Nephron progenitor cell (in vitro differentiated cells): ENCODE measurements around the gene PLXNA2.

ENCODE experiments used
- DNase-seq: peaks from one replicate; pipeline ENCODE4 v3.0.0; 2021
- H3K27ac Mint-ChIP-seq: 2 replicates; pipeline ENCODE4 v1.8.0; 2021; ENCODE audit warnings: mild to moderate bottlenecking, moderate library complexity, mixed read lengths
- H3K27me3 Mint-ChIP-seq: 2 replicates; pipeline ENCODE4 v1.8.0; 2021; ENCODE audit warnings: mild to moderate bottlenecking, low read depth, mixed read lengths; ENCODE audit not compliant: poor library complexity
- H3K36me3 Mint-ChIP-seq: 2 replicates; pipeline ENCODE4 v1.8.0; 2021; ENCODE audit warnings: low read depth, mixed read lengths
- H3K4me1 Mint-ChIP-seq: 2 replicates; pipeline ENCODE4 v1.8.0; 2021; ENCODE audit warnings: mixed read lengths
- H3K4me3 Mint-ChIP-seq: 2 replicates; pipeline ENCODE4 v1.8.0; 2021; ENCODE audit warnings: mild to moderate bottlenecking, moderate library complexity, mixed read lengths
- H3K9me3 Mint-ChIP-seq: 2 replicates; pipeline ENCODE4 v1.8.0; 2021; ENCODE audit warnings: mild to moderate bottlenecking, moderate library complexity, mixed read lengths
- TF ChIP-seq, protein P1 (sequence below): fragments of 200-600 bp; sonication (generic); IDR thresholded peaks from 2 replicates; pipeline ENCODE4 v1.5.0; 2021; ENCODE audit warnings: antibody characterized with exemption

PLXNA2 gene

DNA sequence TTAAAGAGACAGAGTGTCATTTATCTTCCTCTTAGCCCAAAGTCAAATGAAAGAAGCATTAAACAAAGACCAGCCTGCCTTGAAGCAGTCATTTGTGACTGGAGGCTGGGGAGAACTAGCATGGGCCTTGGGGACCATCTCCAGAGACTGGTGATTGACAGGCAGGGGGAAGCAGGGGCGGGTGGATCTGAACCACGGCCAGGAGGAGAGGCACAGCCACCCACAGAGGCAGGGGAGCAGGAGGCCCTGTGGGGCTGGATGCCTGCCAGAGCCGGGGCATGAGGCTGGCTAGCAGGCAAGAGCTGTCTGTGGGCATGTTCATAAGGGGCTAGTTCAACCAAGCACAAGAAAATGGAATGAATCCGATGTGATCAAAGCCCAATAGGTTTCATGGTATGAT, 73.9 kb downstream of the PLXNA2 start:
- Mint-ChIP-seq H3K4me3 (peak overlapping the region; percentile 5), H3K27me3 (peaks cover 26% of the 10 kb centered on the region), H3K36me3 (peaks cover 34% of the 10 kb centered on the region), H3K27ac (no peak overlapping the region), H3K4me1 (peaks cover 77% of the 10 kb centered on the region), H3K9me3 (no peaks in the 10 kb centered on the region)
- TF ChIP-seq, protein P1, sequence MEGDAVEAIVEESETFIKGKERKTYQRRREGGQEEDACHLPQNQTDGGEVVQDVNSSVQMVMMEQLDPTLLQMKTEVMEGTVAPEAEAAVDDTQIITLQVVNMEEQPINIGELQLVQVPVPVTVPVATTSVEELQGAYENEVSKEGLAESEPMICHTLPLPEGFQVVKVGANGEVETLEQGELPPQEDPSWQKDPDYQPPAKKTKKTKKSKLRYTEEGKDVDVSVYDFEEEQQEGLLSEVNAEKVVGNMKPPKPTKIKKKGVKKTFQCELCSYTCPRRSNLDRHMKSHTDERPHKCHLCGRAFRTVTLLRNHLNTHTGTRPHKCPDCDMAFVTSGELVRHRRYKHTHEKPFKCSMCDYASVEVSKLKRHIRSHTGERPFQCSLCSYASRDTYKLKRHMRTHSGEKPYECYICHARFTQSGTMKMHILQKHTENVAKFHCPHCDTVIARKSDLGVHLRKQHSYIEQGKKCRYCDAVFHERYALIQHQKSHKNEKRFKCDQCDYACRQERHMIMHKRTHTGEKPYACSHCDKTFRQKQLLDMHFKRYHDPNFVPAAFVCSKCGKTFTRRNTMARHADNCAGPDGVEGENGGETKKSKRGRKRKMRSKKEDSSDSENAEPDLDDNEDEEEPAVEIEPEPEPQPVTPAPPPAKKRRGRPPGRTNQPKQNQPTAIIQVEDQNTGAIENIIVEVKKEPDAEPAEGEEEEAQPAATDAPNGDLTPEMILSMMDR: no peak
- no peak for DNase-seq

DNA sequence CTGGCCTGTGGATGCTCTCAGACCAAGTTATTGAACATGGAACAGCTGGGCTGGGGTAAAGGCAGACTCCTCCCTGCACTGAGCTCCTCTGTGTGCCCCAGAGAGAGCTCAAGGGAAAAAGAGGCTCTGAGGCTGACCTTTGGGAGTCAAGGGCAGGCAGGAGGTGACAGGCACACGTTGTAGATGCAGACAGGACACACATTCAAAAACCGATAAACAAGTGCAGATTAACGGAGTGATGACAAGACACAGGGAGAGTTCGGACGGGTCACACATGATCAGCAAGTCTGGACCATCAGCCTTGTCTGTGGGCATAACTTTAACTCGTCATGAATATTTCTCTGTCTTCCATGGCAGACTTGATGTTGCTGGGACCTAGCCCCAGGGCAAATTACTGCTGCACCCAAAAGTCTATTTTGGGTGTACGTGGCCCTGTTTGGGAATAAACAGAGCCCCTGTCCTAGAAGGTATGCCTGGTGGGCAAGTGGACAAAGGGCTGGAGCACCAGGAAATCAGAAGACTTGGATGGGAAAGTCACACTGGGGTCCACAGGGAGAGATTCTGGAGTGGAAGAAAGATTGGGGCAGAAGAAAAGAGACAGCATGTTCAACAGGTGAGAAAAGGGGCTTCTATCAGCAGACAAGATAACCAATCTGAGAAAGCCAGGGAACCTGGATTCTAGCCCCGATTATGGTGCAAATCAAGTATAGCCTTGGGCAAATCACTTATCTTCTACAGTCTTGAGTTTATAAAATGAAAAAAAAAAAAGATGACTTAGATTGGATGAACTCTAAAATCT, 74.9 kb downstream of the PLXNA2 start:
- TF ChIP-seq, protein P1: no peak
- no peak overlapping the region for H3K27ac Mint-ChIP-seq
- H3K9me3 Mint-ChIP-seq: no peaks in the 10 kb centered on the region
- DNase-seq: no peak
- peaks cover 25% of the 10 kb centered on the region for H3K27me3 Mint-ChIP-seq
- H3K36me3 Mint-ChIP-seq: peaks cover 30% of the 10 kb centered on the region
- no peak overlapping the region for H3K4me3 Mint-ChIP-seq
- peaks cover 77% of the 10 kb centered on the region for H3K4me1 Mint-ChIP-seq

DNA sequence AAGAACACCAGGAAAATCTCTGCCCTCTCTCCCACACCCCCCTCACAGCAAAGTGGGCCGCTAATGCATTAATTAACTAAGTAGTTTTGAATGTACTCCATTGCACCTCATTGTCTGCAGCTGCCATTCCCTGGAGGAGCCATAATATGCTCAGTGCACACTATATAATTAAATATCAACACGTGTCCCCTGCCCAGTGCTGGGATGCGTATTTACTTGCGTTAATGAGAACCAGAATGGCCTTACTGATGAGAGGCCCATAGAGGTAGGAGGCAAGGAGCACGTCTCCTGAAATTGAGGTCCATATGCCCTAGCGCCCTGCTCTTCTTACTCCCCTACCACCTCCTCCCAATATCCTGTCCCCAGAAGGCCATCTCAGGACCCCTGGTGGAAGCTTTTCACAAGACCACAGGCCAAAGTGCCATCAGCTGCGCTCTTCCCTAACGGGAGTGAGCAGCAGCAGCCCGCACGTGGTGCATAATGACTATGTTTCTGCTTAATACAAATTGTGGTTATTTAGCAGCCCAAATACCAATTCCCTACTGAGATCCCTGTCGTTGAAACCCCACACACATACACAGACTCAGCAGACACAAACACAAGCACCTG, 76.8 kb downstream of the PLXNA2 start:
- H3K4me1 Mint-ChIP-seq: peaks cover 79% of the 10 kb centered on the region
- H3K9me3 Mint-ChIP-seq: no peaks in the 10 kb centered on the region
- TF ChIP-seq, protein P1: no peak
- no peak overlapping the region for H3K27ac Mint-ChIP-seq
- no peak overlapping the region for H3K4me3 Mint-ChIP-seq
- DNase-seq: no peak
- H3K36me3 Mint-ChIP-seq: peaks cover 21% of the 10 kb centered on the region
- H3K27me3 Mint-ChIP-seq: peaks cover 34% of the 10 kb centered on the region

DNA sequence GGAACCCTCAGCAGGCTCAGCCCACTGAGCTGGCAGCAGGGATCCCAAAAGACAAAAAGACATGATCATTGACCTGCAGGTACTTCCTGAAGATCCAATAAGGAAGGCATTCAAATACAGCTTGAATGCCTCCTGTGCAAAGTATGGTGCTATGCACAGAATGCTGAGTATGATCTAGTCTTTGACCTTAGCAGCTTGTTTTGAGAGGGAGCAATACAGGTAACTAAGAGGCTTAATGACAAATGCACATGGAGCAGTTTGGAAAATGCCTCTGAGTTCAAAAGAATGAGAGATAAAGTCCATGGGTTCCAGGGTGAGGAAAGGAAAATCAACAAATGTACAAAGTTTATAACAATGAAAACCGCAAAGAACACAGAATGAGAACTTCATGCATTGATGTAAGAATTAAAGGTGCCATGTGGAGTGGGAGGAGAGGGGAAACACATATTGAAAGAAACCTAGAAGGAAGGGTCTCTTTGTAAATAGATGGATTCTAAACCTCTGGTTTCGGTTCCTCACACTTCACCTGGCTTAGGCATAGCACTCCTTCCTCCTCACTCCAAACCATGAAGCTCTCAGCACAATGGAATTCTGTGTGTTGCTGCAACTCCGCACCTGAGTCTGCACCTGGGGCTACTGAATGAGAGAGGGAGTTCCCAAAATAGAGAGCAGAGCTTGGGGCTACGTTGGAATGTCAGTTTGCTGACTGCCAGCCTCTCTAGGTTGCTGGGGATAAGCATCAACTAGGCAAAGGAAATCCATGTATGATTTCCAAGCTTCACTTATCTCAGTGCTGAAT, 77.6 kb downstream of the PLXNA2 start:
- H3K4me3 Mint-ChIP-seq: no peak overlapping the region
- DNase-seq: no peak
- no peaks in the 10 kb centered on the region for H3K9me3 Mint-ChIP-seq
- no peak overlapping the region for H3K27ac Mint-ChIP-seq
- TF ChIP-seq, protein P1: no peak
- peaks cover 21% of the 10 kb centered on the region for H3K36me3 Mint-ChIP-seq
- H3K4me1 Mint-ChIP-seq: peaks cover 82% of the 10 kb centered on the region
- H3K27me3 Mint-ChIP-seq: peaks cover 41% of the 10 kb centered on the region

DNA sequence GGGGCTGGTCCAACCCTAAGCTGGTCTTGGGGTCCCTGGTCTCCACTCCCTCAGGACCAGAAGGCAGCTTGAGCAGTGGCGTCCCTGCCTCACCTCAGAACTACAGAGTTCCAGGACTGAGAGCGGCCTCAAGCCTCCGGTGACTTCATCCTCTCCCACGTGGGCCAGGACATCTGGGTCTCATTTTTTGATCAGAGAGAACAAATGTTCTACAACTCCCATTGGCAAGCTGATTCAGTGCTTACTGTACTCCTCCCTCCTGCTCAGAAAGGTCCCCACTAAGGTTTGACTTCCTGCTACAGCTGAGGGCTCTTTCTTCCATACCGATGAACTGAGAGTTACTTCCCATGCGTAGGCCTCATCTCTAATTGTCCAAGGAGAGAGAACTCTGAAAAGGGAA, 78.5 kb downstream of the PLXNA2 start:
- TF ChIP-seq, protein P1: no peak
- no peak for DNase-seq
- Mint-ChIP-seq H3K9me3 (no peaks in the 10 kb centered on the region), H3K27ac (no peak overlapping the region), H3K4me1 (peaks cover 85% of the 10 kb centered on the region), H3K27me3 (peaks cover 37% of the 10 kb centered on the region), H3K36me3 (peaks cover 17% of the 10 kb centered on the region), H3K4me3 (no peak overlapping the region)
